ENCODE results near the gene AKAP13.

The AKAP13 gene

GRCh38 chr15:85625166-85625830, 244.9 kb downstream of the AKAP13 start:
- TF ChIP-seq, protein P1, sequence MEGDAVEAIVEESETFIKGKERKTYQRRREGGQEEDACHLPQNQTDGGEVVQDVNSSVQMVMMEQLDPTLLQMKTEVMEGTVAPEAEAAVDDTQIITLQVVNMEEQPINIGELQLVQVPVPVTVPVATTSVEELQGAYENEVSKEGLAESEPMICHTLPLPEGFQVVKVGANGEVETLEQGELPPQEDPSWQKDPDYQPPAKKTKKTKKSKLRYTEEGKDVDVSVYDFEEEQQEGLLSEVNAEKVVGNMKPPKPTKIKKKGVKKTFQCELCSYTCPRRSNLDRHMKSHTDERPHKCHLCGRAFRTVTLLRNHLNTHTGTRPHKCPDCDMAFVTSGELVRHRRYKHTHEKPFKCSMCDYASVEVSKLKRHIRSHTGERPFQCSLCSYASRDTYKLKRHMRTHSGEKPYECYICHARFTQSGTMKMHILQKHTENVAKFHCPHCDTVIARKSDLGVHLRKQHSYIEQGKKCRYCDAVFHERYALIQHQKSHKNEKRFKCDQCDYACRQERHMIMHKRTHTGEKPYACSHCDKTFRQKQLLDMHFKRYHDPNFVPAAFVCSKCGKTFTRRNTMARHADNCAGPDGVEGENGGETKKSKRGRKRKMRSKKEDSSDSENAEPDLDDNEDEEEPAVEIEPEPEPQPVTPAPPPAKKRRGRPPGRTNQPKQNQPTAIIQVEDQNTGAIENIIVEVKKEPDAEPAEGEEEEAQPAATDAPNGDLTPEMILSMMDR (IDR thresholded peaks at IDR 0.05), result no peak
- no peak for TF ChIP-seq ZFX (IDR thresholded peaks at IDR 0.05; ENCODE audit: borderline replicate concordance)
- no peak overlapping the region for H3K27ac ChIP-seq

DNA sequence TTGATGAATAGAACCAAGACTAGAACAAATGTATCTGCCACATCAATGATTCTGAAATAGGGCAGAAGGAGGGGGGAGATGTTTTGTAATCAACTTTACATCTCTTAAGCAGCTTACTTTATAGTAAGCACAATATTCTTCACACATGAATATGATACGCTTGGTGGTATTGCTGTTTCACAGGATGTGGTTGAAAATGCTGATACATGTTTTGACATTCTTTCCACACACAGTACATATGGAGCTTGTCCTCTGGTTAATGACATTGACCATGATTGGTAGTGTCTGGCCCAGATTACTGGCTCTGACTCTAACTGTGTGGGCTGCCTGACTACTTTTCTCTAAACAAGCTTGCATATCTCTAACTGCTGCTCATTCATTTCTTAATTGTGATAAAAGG, 245.5 kb downstream of the AKAP13 start:
- no peak overlapping the region for H3K27ac ChIP-seq
- TF ChIP-seq, protein P1 (IDR thresholded peaks at IDR 0.05), result no peak
- no peak for TF ChIP-seq ZFX (IDR thresholded peaks at IDR 0.05; ENCODE audit: borderline replicate concordance)

DNA sequence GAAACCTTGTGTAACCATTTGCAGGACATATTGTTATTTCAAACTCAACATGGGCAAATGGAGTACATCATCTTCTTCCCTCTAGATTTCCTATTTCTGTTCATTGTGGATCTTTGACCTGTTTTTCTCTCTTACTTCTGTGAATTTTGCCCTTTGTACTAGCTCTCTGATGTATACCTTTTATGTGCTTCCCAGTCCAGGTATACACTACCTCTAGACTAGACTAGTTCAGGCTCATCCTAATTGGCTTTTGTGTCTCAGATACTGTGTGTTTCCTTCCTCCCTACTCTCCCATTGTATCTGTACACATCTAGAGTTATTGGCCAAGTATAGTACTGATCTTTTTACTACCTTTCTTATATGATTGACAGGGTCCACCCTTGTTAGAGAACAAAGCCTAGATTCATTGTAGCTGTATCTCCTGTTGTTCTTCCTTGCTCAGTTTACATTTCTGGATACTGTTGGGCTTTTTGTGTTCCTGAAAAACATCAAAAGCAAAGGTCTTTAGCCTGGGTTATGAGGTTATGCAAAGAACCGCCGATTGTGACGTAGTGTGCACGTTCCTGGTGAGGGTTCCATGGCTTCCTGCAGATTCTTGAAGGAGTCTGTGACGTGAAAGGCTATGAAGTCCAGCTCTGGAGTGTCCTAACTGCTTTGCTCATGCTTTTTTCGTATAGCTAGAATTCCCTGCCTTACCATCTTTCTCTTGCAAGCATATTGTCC, 247.0 kb downstream of the AKAP13 start:
- no peak overlapping the region for H3K27ac ChIP-seq
- TF ChIP-seq, protein P1 (IDR thresholded peaks at IDR 0.05), result no peak
- TF ChIP-seq ZFX (IDR thresholded peaks at IDR 0.05; ENCODE audit: borderline replicate concordance), result no peak

GRCh38 chr15:85630311-85630710, 249.9 kb downstream of the AKAP13 start:
- TF ChIP-seq, protein P1 (IDR thresholded peaks at IDR 0.05), result no peak
- no peak overlapping the region for H3K27ac ChIP-seq

GRCh38 chr15:85631018-85631417, 250.6 kb downstream of the AKAP13 start:
- H3K27ac ChIP-seq, result no peak overlapping the region
- TF ChIP-seq, protein P1 (IDR thresholded peaks at IDR 0.05), result no peak
- no peak for TF ChIP-seq ZFX (IDR thresholded peaks at IDR 0.05; ENCODE audit: borderline replicate concordance)

DNA sequence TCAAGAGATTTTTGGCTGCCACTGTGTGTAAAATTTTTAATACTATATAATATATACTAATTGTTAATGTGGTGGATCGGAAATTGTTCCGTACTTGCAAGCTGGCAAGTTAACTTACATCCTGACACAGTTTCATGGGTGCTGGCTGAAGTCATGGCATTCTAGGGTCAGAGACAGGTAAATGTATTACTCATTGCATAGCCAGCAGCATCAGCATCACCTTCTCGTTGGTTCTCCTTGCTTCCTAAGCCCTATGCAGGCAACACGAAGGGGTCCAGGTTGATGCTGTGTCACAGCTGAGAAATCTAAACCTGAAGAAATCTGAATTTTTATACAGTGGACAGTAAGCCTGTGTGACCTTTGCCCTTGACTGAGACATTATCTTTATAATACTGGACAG, 251.6 kb downstream of the AKAP13 start:
- no peak for TF ChIP-seq ZFX (IDR thresholded peaks at IDR 0.05; ENCODE audit: borderline replicate concordance)
- TF ChIP-seq, protein P1 (IDR thresholded peaks at IDR 0.05), result no peak
- H3K27ac ChIP-seq, result no peak overlapping the region

GRCh38 chr15:85633859-85634258, 253.5 kb downstream of the AKAP13 start:
- H3K27ac ChIP-seq, result no peak overlapping the region
- TF ChIP-seq, protein P1 (IDR thresholded peaks at IDR 0.05), result no peak
- no peak for TF ChIP-seq ZFX (IDR thresholded peaks at IDR 0.05; ENCODE audit: borderline replicate concordance)

Data from 22Rv1 (cell line).